HCT116 (cell line): ENCODE measurements around the gene S100A2. TPM values are rescaled to one million over a fixed set of nuclear protein-coding genes. Genes with fewer than 3 reads are reported as not detected.

ENCODE experiments used
- ATAC-seq: fragments of 200-7000 bp; cut with Tn5 transposase; 2 replicates; pipeline ENCODE4 v1.9.1; 2020; ENCODE audit warnings: mild to moderate bottlenecking, moderate library complexity
- BruUV-seq: library from RNA; stranded (reverse); fragments of 400-500 nt; replicated peaks from 2 replicates; lab custom pipeline; 2021; lab: Mats Ljungman, UMichigan
- CTCF ChIA-PET: fragments of 300-600 bp; sonication (Branson Sonifier 250); formaldehyde crosslinking; loops from one replicate; lab custom pipeline; 2021; ENCODE audit warnings: antibody characterized with exemption; lab: Charles Lee
- POLR2A ChIA-PET: fragments of 300-600, 350-600 bp; sonication (Branson Sonifier 250); formaldehyde crosslinking; loops from one replicate; lab custom pipeline; 2021; ENCODE audit warnings: antibody characterized with exemption; lab: Charles Lee
- RAD21 ChIA-PET, 2 experiments: fragments of 300-600 bp; sonication (Branson Sonifier 250); formaldehyde crosslinking; loops; one replicate each; lab custom pipeline; 2023; ENCODE audit warnings: low total read pairs in 2 of 2; ENCODE audit not compliant: uncharacterized antibody in 2 of 2, unreplicated experiment in 2 of 2, low non-redundant PET in 1 of 2; lab: Charles Lee
- DNase-seq: peaks from one replicate; pipeline ENCODE4 v3.0.0-alpha.2; 2010; ENCODE audit warnings: low read depth, low spot score
- H2AFZ ChIP-seq: fragments of 200-600 bp; shearing (Covaris generic), sonication (generic); 2 replicates; pipeline ENCODE4 v1.6.1; 2017; ENCODE audit warnings: low read depth, mixed run types, mixed read lengths, antibody characterized with exemption, low read length; ENCODE audit not compliant: poor library complexity, severe bottlenecking
- H3K27ac ChIP-seq: 2 replicates; pipeline ENCODE4 v1.5.1; 2012; ENCODE audit warnings: low read depth, low read length
- H3K27me3 ChIP-seq: fragments of 200-600 bp; sonication (generic); 2 replicates; pipeline ENCODE4 v1.6.1; 2016; ENCODE audit warnings: mixed run types, low read length, mixed read lengths; ENCODE audit not compliant: insufficient read depth
- H3K36me3 ChIP-seq, 2 experiments: fragments of 200-500 bp in 1 of 2; fragments of 200-600 bp in 1 of 2; sonication (Bioruptor generic) in 1 of 2; sonication (generic) in 1 of 2; 2 replicates each; pipeline versions ENCODE4 v1.5.1 to v1.6.1; 2014 to 2016; ENCODE audit warnings: low read length in 2 of 2, inconsistent platforms in 1 of 2, mixed read lengths in 1 of 2, mixed run types in 1 of 2; ENCODE audit not compliant: insufficient read depth in 2 of 2, control insufficient read depth in 1 of 2
- H3K4me1 ChIP-seq, 2 experiments: fragments of 200-600 bp in 1 of 2; sonication (generic) in 1 of 2; 2 replicates each; pipeline versions ENCODE4 v1.5.1 to v1.6.1; 2012 to 2017; ENCODE audit warnings: low read length in 2 of 2, inconsistent platforms in 1 of 2, mild to moderate bottlenecking in 1 of 2, mixed read lengths in 1 of 2, mixed run types in 1 of 2, moderate library complexity in 1 of 2; ENCODE audit not compliant: insufficient read depth in 2 of 2, control insufficient read depth in 1 of 2
- H3K4me2 ChIP-seq: fragments of 200-600 bp; sonication (generic); 2 replicates; pipeline ENCODE4 v1.6.1; 2017; ENCODE audit warnings: mixed run types, low read length, mixed read lengths
- H3K4me3 ChIP-seq, 2 experiments: fragments of 200-600 bp in 1 of 2; sonication (generic) in 1 of 2; replicated peaks in 1 of 2; 2 replicates each; pipeline ENCODE4 v1.5.1; 2011 to 2016; ENCODE audit warnings: low read length in 2 of 2, control low read depth in 1 of 2, low read depth in 1 of 2, mild to moderate bottlenecking in 1 of 2, mixed read lengths in 1 of 2, mixed run types in 1 of 2
- H3K79me2 ChIP-seq: fragments of 200-600 bp; sonication (generic); 2 replicates; pipeline ENCODE4 v1.6.1; 2017; ENCODE audit warnings: mild to moderate bottlenecking, mixed run types, low read length, moderate library complexity, mixed read lengths; ENCODE audit not compliant: insufficient read depth
- H3K9ac ChIP-seq: fragments of 200-600 bp; sonication (generic); 2 replicates; pipeline ENCODE4 v1.6.1; 2016; ENCODE audit warnings: low read length, mixed read lengths
- H3K9me2 ChIP-seq: fragments of 200-600 bp; sonication (generic), shearing (Covaris generic); 2 replicates; pipeline ENCODE4 v1.6.1; 2017; ENCODE audit warnings: mixed run types, mild to moderate bottlenecking, moderate library complexity; ENCODE audit not compliant: insufficient read depth
- H3K9me3 ChIP-seq, 2 experiments: fragments of 200-500 bp in 1 of 2; fragments of 200-600 bp in 1 of 2; sonication (Bioruptor generic) in 1 of 2; sonication (generic) in 1 of 2; 2 replicates each; pipeline ENCODE4 v1.6.1; 2014 to 2017; ENCODE audit warnings: low read length in 2 of 2, mixed read lengths in 2 of 2, inconsistent platforms in 1 of 2, low read depth in 1 of 2, mild to moderate bottlenecking in 1 of 2, mixed run types in 1 of 2, moderate library complexity in 1 of 2; ENCODE audit not compliant: control insufficient read depth in 1 of 2, insufficient read depth in 1 of 2
- H4K20me1 ChIP-seq: fragments of 200-600 bp; sonication (generic), shearing (Covaris generic); 2 replicates; pipeline ENCODE4 v1.6.1; 2017; ENCODE audit warnings: mixed run types, mild to moderate bottlenecking, moderate library complexity; ENCODE audit not compliant: insufficient read depth
- ATF3 ChIP-seq: IDR thresholded peaks from 2 replicates; pipeline ENCODE4 v1.6.1; 2012
- CBX3 ChIP-seq: IDR thresholded peaks from 2 replicates; pipeline ENCODE4 v1.6.1; 2012; ENCODE audit warnings: low read depth
- CEBPB ChIP-seq: IDR thresholded peaks from 2 replicates; pipeline ENCODE4 v1.6.1; 2012; ENCODE audit warnings: low read depth
- CTCF ChIP-seq, 3 experiments: fragments of 200-600 bp in 1 of 3; sonication (generic) in 1 of 3; IDR thresholded peaks in 2 of 3; conservative IDR thresholded peaks in 1 of 3; 2 replicates each; pipeline ENCODE4 v1.5.1; 2012 to 2017; ENCODE audit warnings: low read depth in 2 of 3, low read length in 2 of 3, antibody characterized with exemption in 1 of 3, borderline replicate concordance in 1 of 3, control low read depth in 1 of 3, mild to moderate bottlenecking in 1 of 3, mixed read lengths in 1 of 3, mixed run types in 1 of 3, moderate library complexity in 1 of 3; ENCODE audit not compliant: insufficient read depth in 1 of 3
- EGR1 ChIP-seq: IDR thresholded peaks from 2 replicates; pipeline ENCODE4 v1.6.1; 2012; ENCODE audit warnings: low read depth
- ELF1 ChIP-seq: IDR thresholded peaks from 2 replicates; pipeline ENCODE4 v1.6.1; 2012; ENCODE audit warnings: low read depth, borderline replicate concordance
- FOSL1 ChIP-seq: IDR thresholded peaks from 2 replicates; pipeline ENCODE4 v1.6.1; 2012; ENCODE audit warnings: low read depth
- JUND ChIP-seq: IDR thresholded peaks from 2 replicates; pipeline ENCODE4 v1.6.1; 2012
- MAX ChIP-seq: IDR thresholded peaks from 2 replicates; pipeline ENCODE4 v1.6.1; 2012
- POLR2AphosphoS5 ChIP-seq: IDR thresholded peaks from 2 replicates; pipeline ENCODE4 v1.6.1; 2011; ENCODE audit warnings: mild to moderate bottlenecking, low read depth, low read length, moderate library complexity
- YY1 ChIP-seq: IDR thresholded peaks from 2 replicates; pipeline ENCODE4 v1.6.1; 2011; ENCODE audit warnings: low read length, low read depth, moderate library complexity, mild to moderate bottlenecking; ENCODE audit not compliant: insufficient replicate concordance; ENCODE audit errors: extremely low read depth
- ZNF274 ChIP-seq: fragments of 200-500 bp; sonication (Bioruptor generic); IDR thresholded peaks from 2 replicates; pipeline ENCODE4 v1.6.1; 2014; ENCODE audit warnings: mild to moderate bottlenecking, low read depth, low read length, inconsistent platforms
- intact Hi-C: fragments of 100-400 bp; cut with micrococcal nuclease; formaldehyde crosslinking; loops from 2 replicates; pipeline ENCODE4 v1.10.0; 2022
- total RNA-seq: library from RNA; stranded (reverse); gene quantifications from one replicate; pipeline ENCODE4 v1.2.1, GENCODE V29; 2021; ENCODE audit not compliant: unreplicated experiment

S100A2 gene
- total RNA-seq, 1 experiment from 2014 or later = 24.8 TPM

GRCh38 chr1:153608089-153608682, 42.5 kb upstream of the S100A2 start:
- CTCF ChIA-PET = no interaction called here
- ATAC-seq = peak; percentile 12
- H3K79me2 ChIP-seq = peaks cover 58% of the 10 kb centered on the region
- peak overlapping the region; percentile 72 for H3K27ac ChIP-seq
- H3K4me3 ChIP-seq = peak overlapping the region; percentile 51 to 59
- RAD21 ChIA-PET = no interaction called here
- no peaks in the 10 kb centered on the region for H3K27me3 ChIP-seq
- no peaks in the 10 kb centered on the region for H3K9me2 ChIP-seq
- POLR2A ChIA-PET = interaction anchor here (0.6 to 9.1 kb wide), 6 partner anchors 19 to 74 kb away, joined by 3 to 61 read pairs (median 8); partner anchors contain the start of genes CHTOP, S100A13 and S100A6
- peaks cover 3 to 17% of the 10 kb centered on the region in 2 experiments; a peak in 3 of 4 replicates for H3K36me3 ChIP-seq
- TF ChIP-seq ATF3 (no peak), JUND (no peak), MAX (no peak), YY1 (no peak), POLR2AphosphoS5 (no peak), ZNF274 (no peak), CBX3 (no peak)
- peak overlapping the region; percentile 88 for H3K4me2 ChIP-seq
- BruUV-seq = TSS peak; percentile 63
- no peak overlapping the region for H2AFZ ChIP-seq
- no peaks in the 10 kb centered on the region for H4K20me1 ChIP-seq
- peak overlapping the region; percentile 73 for H3K9ac ChIP-seq
- DNase-seq = no peak
- peaks cover 35 to 57% of the 10 kb centered on the region in 2 experiments for H3K4me1 ChIP-seq
- intact Hi-C loops = no loop called here
- no peaks in the 10 kb centered on the region for H3K9me3 ChIP-seq

GRCh38 chr1:153607381-153607780, 41.7 kb upstream of the S100A2 start:
- DNase-seq (no peak), ATAC-seq (no peak)
- intact Hi-C loops = no loop called here
- peak overlapping the region; percentile 88 for H3K4me2 ChIP-seq
- CTCF ChIA-PET = no interaction called here
- no peaks in the 10 kb centered on the region for H4K20me1 ChIP-seq
- peaks cover 34 to 54% of the 10 kb centered on the region in 2 experiments for H3K4me1 ChIP-seq
- H2AFZ ChIP-seq = no peak overlapping the region
- peaks cover 3 to 17% of the 10 kb centered on the region in 2 experiments; a peak in 3 of 4 replicates for H3K36me3 ChIP-seq
- no TSS peak for BruUV-seq
- RAD21 ChIA-PET = no interaction called here
- TF ChIP-seq FOSL1 (no peak), CEBPB (no peak), EGR1 (no peak), CTCF (IDR thresholded peaks at IDR 0.05 in 2 of 3, conservative IDR thresholded peaks at IDR 0.05 in 1 of 3; ENCODE audit: borderline replicate concordance in 1 of 3, insufficient read depth in 1 of 3, low read depth in 2 of 3, low read length in 2 of 3) (no peak), ELF1 (no peak)
- H3K27me3 ChIP-seq = no peaks in the 10 kb centered on the region
- peaks cover 50% of the 10 kb centered on the region for H3K79me2 ChIP-seq
- POLR2A ChIA-PET = interaction anchor here (1.0 to 2.2 kb wide), 2 partner anchors 20 to 27 kb away, joined by 6 to 8 read pairs; partner anchors contain the start of genes CHTOP and S100A13
- H3K9me2 ChIP-seq = no peaks in the 10 kb centered on the region
- H3K9me3 ChIP-seq = no peaks in the 10 kb centered on the region
- H3K9ac ChIP-seq = peak overlapping the region; percentile 73; the same call in 1 of the 2 replicates
- H3K27ac ChIP-seq = 0 out of 2 replicates have a peak overlapping the region, but pooled peaks have one; percentile 3
- H3K4me3 ChIP-seq = no peak overlapping the region
